GM12892 (cell line): ENCODE data around the gene UGP2.
"Not testable (repeated sequence)": the region's sequence is repeated elsewhere in the genome, so short reads cannot be mapped to it uniquely, and the experiment has no call there.

Experiments used
- POLR2A ChIP-seq: IDR thresholded peaks from 2 replicates; pipeline ENCODE4 v1.6.1; 2011; ENCODE audit warnings: low read depth, low read length, control low read depth
- POLR2AphosphoS5 ChIP-seq: IDR thresholded peaks from 2 replicates; pipeline ENCODE4 v1.6.1; 2011; ENCODE audit warnings: low read depth, low read length, control low read depth
- TAF1 ChIP-seq: IDR thresholded peaks from 2 replicates; pipeline ENCODE4 v1.6.1; 2011; ENCODE audit warnings: low read depth, mild to moderate bottlenecking, control low read depth, low read length, borderline replicate concordance

DNA sequence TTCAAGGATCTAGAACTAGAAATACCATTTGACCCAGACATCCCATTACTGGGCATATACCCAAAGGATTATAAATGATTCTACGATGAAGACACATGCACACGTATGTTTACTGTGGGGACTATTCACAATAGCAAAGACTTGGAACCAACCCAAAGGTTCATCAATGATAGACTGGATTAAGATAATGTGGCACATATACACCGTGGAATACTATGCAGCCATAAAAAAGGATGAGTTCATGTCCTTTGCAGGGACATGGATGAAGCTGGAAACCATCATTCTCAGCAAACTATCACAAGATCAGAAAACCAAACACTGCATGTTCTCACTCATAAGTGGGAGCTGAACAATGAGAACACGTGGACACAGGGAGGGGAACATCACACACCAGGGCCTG lies 90.4 kb downstream of the UGP2 start:
- TF ChIP-seq TAF1, POLR2A, POLR2AphosphoS5: not testable (repeated sequence)
